ENCODE data around the gene NUP188.
"Not testable (repeated sequence)": the region's sequence is repeated elsewhere in the genome, so short reads cannot be mapped to it uniquely, and the experiment has no call there.

NUP188 gene

GRCh38 chr9:128916745-128917144 lies 30.8 kb upstream of the NUP188 start:
- DNase-seq = no peak

GRCh38 chr9:128917151-128917849 lies 30.2 kb upstream of the NUP188 start:
- no peak for DNase-seq

GRCh38 chr9:128918921-128919320 lies 28.6 kb upstream of the NUP188 start:
- DNase-seq = no peak

- DNase-seq = no peak
Measured at GRCh38 chr9:128919402-128920089, 28.0 kb upstream of the NUP188 start.

- no peak for DNase-seq
Measured at GRCh38 chr9:128920381-128921058, 27.0 kb upstream of the NUP188 start, which contains the start of gene PHYHD1. Gene PHYHD1 (plus strand): TSS chr9:128920982. CDS start chr9:128922324, 1,342 bp downstream.

GRCh38 chr9:128921881-128922763 lies 25.4 kb upstream of the NUP188 start:
- no peak for DNase-seq

GRCh38 chr9:128923493-128923883 lies 24.0 kb upstream of the NUP188 start:
- no peak for DNase-seq

- no peak for DNase-seq
Measured at GRCh38 chr9:128927731-128928411, 19.6 kb upstream of the NUP188 start.

GRCh38 chr9:128928624-128929023 lies 18.9 kb upstream of the NUP188 start:
- no peak for DNase-seq

- DNase-seq = no peak
Measured at GRCh38 chr9:128929560-128929959, 17.9 kb upstream of the NUP188 start.

- DNase-seq = no peak
Measured at GRCh38 chr9:128933731-128934130, 13.8 kb upstream of the NUP188 start.

GRCh38 chr9:128936171-128936865 lies 11.2 kb upstream of the NUP188 start:
- no peak for DNase-seq

GRCh38 chr9:128937310-128938165 lies 10.0 kb upstream of the NUP188 start:
- no peak for DNase-seq

GRCh38 chr9:128940271-128940921 lies 7.1 kb upstream of the NUP188 start:
- DNase-seq = no peak

- no peak for DNase-seq
Measured at GRCh38 chr9:128940946-128941755, 6.3 kb upstream of the NUP188 start.

- no peak for DNase-seq
Measured at GRCh38 chr9:128943832-128944620, 3.5 kb upstream of the NUP188 start.

GRCh38 chr9:128944966-128945365 lies 2.5 kb upstream of the NUP188 start:
- DNase-seq = not testable (repeated sequence)

GRCh38 chr9:128945798-128946501 lies 1.5 kb upstream of the NUP188 start:
- no peak for DNase-seq
